T-helper 2 cell treated with Interferon-gamma antibody and Interleukin-4, amounts not matched to agents 5 μg/mL and 100 μg/mL, for 36 hours (primary cell): Measurements from ENCODE around the gene USP19.
A peak's percentile ranks its signal among the peaks of the same experiment; 100 is the strongest.

Experiments
- DNase-seq: peaks from one replicate; pipeline ENCODE4 v3.0.0; 2021; ENCODE audit warnings: low spot score
- H3K27ac Mint-ChIP-seq: one replicate; pipeline ENCODE4 v1.8.0; 2021; ENCODE audit warnings: mild to moderate bottlenecking, mixed read lengths
- H3K27me3 Mint-ChIP-seq: one replicate; pipeline ENCODE4 v1.8.0; 2021; ENCODE audit warnings: low read depth, mixed read lengths
- H3K36me3 Mint-ChIP-seq: one replicate; pipeline ENCODE4 v1.8.0; 2021; ENCODE audit warnings: low read depth, mixed read lengths
- H3K4me1 Mint-ChIP-seq: one replicate; pipeline ENCODE4 v1.8.0; 2021; ENCODE audit warnings: low read depth, mixed read lengths
- H3K4me3 Mint-ChIP-seq: one replicate; pipeline ENCODE4 v1.8.0; 2022; ENCODE audit warnings: mild to moderate bottlenecking, moderate library complexity, mixed read lengths
- H3K9me3 Mint-ChIP-seq: one replicate; pipeline ENCODE4 v1.8.0; 2021; ENCODE audit warnings: mixed read lengths

The USP19 gene

GRCh38 chr3:49123687-49124086, 3.1 kb upstream of the USP19 start:
- Mint-ChIP-seq H3K27ac (no peak overlapping the region), H3K9me3 (no peaks in the 10 kb centered on the region), H3K27me3 (no peaks in the 10 kb centered on the region), H3K4me1 (peaks cover 15% of the 10 kb centered on the region), H3K4me3 (no peak overlapping the region), H3K36me3 (peaks cover 7% of the 10 kb centered on the region)
- DNase-seq = no peak

GRCh38 chr3:49122886-49123545, 2.4 kb upstream of the USP19 start:
- H3K9me3 Mint-ChIP-seq = no peaks in the 10 kb centered on the region
- H3K4me1 Mint-ChIP-seq = peaks cover 15% of the 10 kb centered on the region
- peaks cover 9% of the 10 kb centered on the region for H3K36me3 Mint-ChIP-seq
- DNase-seq = no peak
- no peak overlapping the region for H3K27ac Mint-ChIP-seq
- H3K4me3 Mint-ChIP-seq = no peak overlapping the region
- H3K27me3 Mint-ChIP-seq = no peaks in the 10 kb centered on the region

- no peaks in the 10 kb centered on the region for H3K9me3 Mint-ChIP-seq
- no peak for DNase-seq
- no peak overlapping the region for H3K4me3 Mint-ChIP-seq
- H3K4me1 Mint-ChIP-seq = peaks cover 15% of the 10 kb centered on the region
- no peak overlapping the region for H3K27ac Mint-ChIP-seq
- no peaks in the 10 kb centered on the region for H3K27me3 Mint-ChIP-seq
- peaks cover 14% of the 10 kb centered on the region for H3K36me3 Mint-ChIP-seq
Measured at GRCh38 chr3:49122451-49122850, 1.8 kb upstream of the USP19 start.

GRCh38 chr3:49122022-49122421, 1.4 kb upstream of the USP19 start:
- peaks cover 15% of the 10 kb centered on the region for H3K4me1 Mint-ChIP-seq
- peak overlapping the region; percentile 78 for H3K27ac Mint-ChIP-seq
- peaks cover 16% of the 10 kb centered on the region for H3K36me3 Mint-ChIP-seq
- no peaks in the 10 kb centered on the region for H3K27me3 Mint-ChIP-seq
- DNase-seq = no peak
- peak overlapping the region; percentile 95 for H3K4me3 Mint-ChIP-seq
- no peaks in the 10 kb centered on the region for H3K9me3 Mint-ChIP-seq

GRCh38 chr3:49121132-49121736, 611 bp upstream of the USP19 start:
- Mint-ChIP-seq H3K27me3 (no peaks in the 10 kb centered on the region), H3K4me3 (peak overlapping the region; percentile 95), H3K9me3 (no peaks in the 10 kb centered on the region), H3K4me1 (peaks cover 15% of the 10 kb centered on the region), H3K36me3 (peaks cover 20% of the 10 kb centered on the region), H3K27ac (peak overlapping the region; percentile 78)
- DNase-seq = no peak

- peak overlapping the region; percentile 92 for H3K27ac Mint-ChIP-seq
- H3K36me3 Mint-ChIP-seq = peaks cover 32% of the 10 kb centered on the region
- DNase-seq = no peak
- peaks cover 15% of the 10 kb centered on the region for H3K4me1 Mint-ChIP-seq
- peak overlapping the region; percentile 95 for H3K4me3 Mint-ChIP-seq
- no peaks in the 10 kb centered on the region for H3K27me3 Mint-ChIP-seq
- no peaks in the 10 kb centered on the region for H3K9me3 Mint-ChIP-seq
Measured at GRCh38 chr3:49120096-49120437, 556 bp downstream of the USP19 start.

- H3K4me1 Mint-ChIP-seq = peaks cover 15% of the 10 kb centered on the region
- peak overlapping the region; percentile 95 for H3K4me3 Mint-ChIP-seq
- peak overlapping the region; percentile 92 for H3K27ac Mint-ChIP-seq
- no peaks in the 10 kb centered on the region for H3K9me3 Mint-ChIP-seq
- peaks cover 36% of the 10 kb centered on the region for H3K36me3 Mint-ChIP-seq
- no peak for DNase-seq
- no peaks in the 10 kb centered on the region for H3K27me3 Mint-ChIP-seq
Measured at GRCh38 chr3:49119439-49119838, 1.2 kb downstream of the USP19 start.

- Mint-ChIP-seq H3K4me1 (peaks cover 15% of the 10 kb centered on the region), H3K4me3 (peak overlapping the region; percentile 95), H3K9me3 (no peaks in the 10 kb centered on the region), H3K27ac (peak overlapping the region; percentile 49), H3K36me3 (peaks cover 37% of the 10 kb centered on the region), H3K27me3 (no peaks in the 10 kb centered on the region)
- no peak for DNase-seq
Measured at GRCh38 chr3:49119036-49119435, 1.6 kb downstream of the USP19 start.

- Mint-ChIP-seq H3K27me3 (no peaks in the 10 kb centered on the region), H3K27ac (no peak overlapping the region), H3K9me3 (no peaks in the 10 kb centered on the region), H3K4me1 (no peaks in the 10 kb centered on the region), H3K4me3 (no peak overlapping the region), H3K36me3 (peaks cover 58% of the 10 kb centered on the region)
- DNase-seq = no peak
Measured at GRCh38 chr3:49112262-49112661, 8.4 kb downstream of the USP19 start.

GRCh38 chr3:49111347-49111746, 9.3 kb downstream of the USP19 start:
- Mint-ChIP-seq H3K36me3 (peaks cover 54% of the 10 kb centered on the region), H3K4me1 (no peaks in the 10 kb centered on the region), H3K4me3 (no peak overlapping the region), H3K27ac (no peak overlapping the region), H3K27me3 (no peaks in the 10 kb centered on the region), H3K9me3 (no peaks in the 10 kb centered on the region)
- DNase-seq = no peak

GRCh38 chr3:49110780-49111179, 9.8 kb downstream of the USP19 start:
- no peaks in the 10 kb centered on the region for H3K4me1 Mint-ChIP-seq

GRCh38 chr3:49108346-49108745, 12.3 kb downstream of the USP19 start:
- peaks cover 37% of the 10 kb centered on the region for H3K36me3 Mint-ChIP-seq
- no peak overlapping the region for H3K27ac Mint-ChIP-seq
- peaks cover 17% of the 10 kb centered on the region for H3K4me1 Mint-ChIP-seq
- no peaks in the 10 kb centered on the region for H3K9me3 Mint-ChIP-seq
- no peak overlapping the region for H3K4me3 Mint-ChIP-seq
- DNase-seq = no peak
- H3K27me3 Mint-ChIP-seq = no peaks in the 10 kb centered on the region

More at GRCh38 chr3:49110780-49111179, 9.8 kb downstream of the USP19 start:
- Mint-ChIP-seq H3K4me3 (no peak overlapping the region), H3K27ac (no peak overlapping the region), H3K27me3 (no peaks in the 10 kb centered on the region), H3K9me3 (no peaks in the 10 kb centered on the region), H3K36me3 (peaks cover 49% of the 10 kb centered on the region)
- no peak for DNase-seq

- peak within 1 kb of the TSS; percentile 99 for H3K4me3 Mint-ChIP-seq
- peaks cover 42% of the 10 kb centered on the region for H3K36me3 Mint-ChIP-seq
- H3K27me3 Mint-ChIP-seq = no peaks in the 10 kb centered on the region
- no peaks in the 10 kb centered on the region for H3K9me3 Mint-ChIP-seq
- H3K27ac Mint-ChIP-seq = peak within 1 kb of the TSS; percentile 95
- DNase-seq = peak; percentile 86
- peaks cover 19% of the 10 kb centered on the region for H3K4me1 Mint-ChIP-seq
Measured at GRCh38 chr3:49104427-49105291, 16.0 kb downstream of the USP19 start, which contains the start of gene QARS1. Gene QARS1 (minus strand): TSS chr3:49104757. CDS start chr3:49104733, 24 bp downstream.

GRCh38 chr3:49104052-49104426, 16.6 kb downstream of the USP19 start:
- H3K4me3 Mint-ChIP-seq = peak overlapping the region; percentile 99
- H3K27me3 Mint-ChIP-seq = no peaks in the 10 kb centered on the region
- peaks cover 43% of the 10 kb centered on the region for H3K36me3 Mint-ChIP-seq
- peak overlapping the region; percentile 95 for H3K27ac Mint-ChIP-seq
- H3K9me3 Mint-ChIP-seq = no peaks in the 10 kb centered on the region
- DNase-seq = no peak
- peaks cover 19% of the 10 kb centered on the region for H3K4me1 Mint-ChIP-seq
